H1 (cell line): ENCODE results near the gene NLRP3. TPM values are rescaled to one million over a fixed set of nuclear protein-coding genes. Genes with fewer than 3 reads are reported as not detected.

Experiments used
- CTCF ChIA-PET: fragments of 300-600 bp; sonication (Branson Sonifier 250); formaldehyde crosslinking; loops from one replicate; lab custom pipeline; 2021; ENCODE audit not compliant: partially characterized antibody; lab: Charles Lee
- POLR2A ChIA-PET: fragments of 300-600 bp; sonication (Branson Sonifier 250); formaldehyde crosslinking; loops from one replicate; lab custom pipeline; 2021; ENCODE audit warnings: inconsistent platforms; ENCODE audit not compliant: partially characterized antibody; lab: Charles Lee
- DNase-seq, 2 experiments: peaks; one replicate each; pipeline versions ENCODE4 v3.0.0 to v3.0.0-alpha.2; 2010 to 2022; ENCODE audit warnings: low spot score in 2 of 2, low read depth in 1 of 2, mixed read lengths in 1 of 2
- FAIRE-seq: peaks from 2 replicates; lab custom pipeline; 2011; peaks lifted over from hg19 to GRCh38; lab: Jason Lieb, UNC
- H2AFZ ChIP-seq: 2 replicates; pipeline ENCODE4 v1.8.1; 2012; ENCODE audit warnings: low read length, inconsistent platforms
- H2AK5ac ChIP-seq: 2 replicates; pipeline ENCODE4 v1.6.1; 2013; ENCODE audit warnings: low read depth, low read length
- H2BK120ac ChIP-seq: replicated peaks from 2 replicates; pipeline ENCODE3; 2013; ENCODE audit warnings: low read depth, low read length, inconsistent platforms
- H2BK12ac ChIP-seq: 2 replicates; pipeline ENCODE4 v1.6.1; 2013; ENCODE audit warnings: low read depth, low read length
- H2BK15ac ChIP-seq: 2 replicates; pipeline ENCODE4 v1.6.1; 2013; ENCODE audit warnings: low read length
- H2BK20ac ChIP-seq: 2 replicates; pipeline ENCODE4 v1.6.1; 2013; ENCODE audit warnings: low read length
- H2BK5ac ChIP-seq: 2 replicates; pipeline ENCODE4 v1.6.1; 2013; ENCODE audit warnings: low read depth, low read length
- H3K14ac ChIP-seq: 2 replicates; pipeline ENCODE4 v1.6.1; 2013; ENCODE audit warnings: inconsistent platforms; ENCODE audit not compliant: insufficient read length
- H3K18ac ChIP-seq: 2 replicates; pipeline ENCODE4 v1.6.1; 2013; ENCODE audit warnings: low read length; ENCODE audit errors: extremely low read depth
- H3K23ac ChIP-seq: 2 replicates; pipeline ENCODE4 v1.6.1; 2013; ENCODE audit warnings: inconsistent platforms; ENCODE audit not compliant: insufficient read length
- H3K23me2 ChIP-seq: 2 replicates; pipeline ENCODE4 v1.6.1; 2013; ENCODE audit warnings: low read depth, low read length
- H3K27ac ChIP-seq: 2 replicates; pipeline ENCODE4 v1.6.1; 2011; ENCODE audit warnings: low read depth, low read length, inconsistent platforms
- H3K27me3 ChIP-seq, 4 experiments: replicated peaks in 1 of 4; 1 replicate in 1 of 4; 2 replicates in 3 of 4; pipeline versions ENCODE4 v1.6.1 to v1.8.1; 2011 to 2013; ENCODE audit warnings: low read length in 3 of 4, mild to moderate bottlenecking in 3 of 4, inconsistent platforms in 2 of 4, mixed read lengths in 2 of 4, moderate library complexity in 1 of 4; ENCODE audit not compliant: control insufficient read depth in 3 of 4, insufficient read depth in 3 of 4; ENCODE audit errors: extremely low read depth in 1 of 4
- H3K36me3 ChIP-seq, 4 experiments: 2 replicates each; pipeline versions ENCODE4 v1.6.1 to v1.8.1; 2011 to 2013; ENCODE audit warnings: mild to moderate bottlenecking in 4 of 4, low read length in 3 of 4, moderate library complexity in 2 of 4, control low read depth in 1 of 4, inconsistent platforms in 1 of 4; ENCODE audit not compliant: insufficient read depth in 4 of 4, control insufficient read depth in 2 of 4
- H3K4ac ChIP-seq: replicated peaks from 2 replicates; pipeline ENCODE3; 2013; ENCODE audit warnings: low read length, low read depth, mixed read lengths, inconsistent platforms; ENCODE audit not compliant: insufficient read length
- H3K4me1 ChIP-seq, 4 experiments: replicated peaks in 1 of 4; 1 replicate in 1 of 4; 2 replicates in 3 of 4; pipeline versions ENCODE4 v1.6.1 to v1.8.1; 2011 to 2013; ENCODE audit warnings: low read length in 3 of 4, inconsistent platforms in 2 of 4, mixed read lengths in 1 of 4; ENCODE audit not compliant: insufficient read depth in 4 of 4, control insufficient read depth in 3 of 4
- H3K4me2 ChIP-seq, 2 experiments: 2 replicates each; pipeline versions ENCODE4 v1.6.1 to v1.8.1; 2011 to 2013; ENCODE audit warnings: low read depth in 2 of 2, low read length in 2 of 2, control low read depth in 1 of 2, inconsistent platforms in 1 of 2, mild to moderate bottlenecking in 1 of 2; ENCODE audit not compliant: insufficient read depth in 1 of 2
- H3K4me3 ChIP-seq, 4 experiments: fragments of 200-600, 300-600 bp in 1 of 4; sonication (generic), shearing (Covaris generic), sonication (Bioruptor Twin) in 1 of 4; 2 replicates each; pipeline versions ENCODE4 v1.5.1 to v1.8.1; 2011 to 2016; ENCODE audit warnings: low read length in 4 of 4, low read depth in 3 of 4, control low read depth in 2 of 4, inconsistent platforms in 2 of 4, mild to moderate bottlenecking in 2 of 4, mixed read lengths in 1 of 4, moderate library complexity in 1 of 4; ENCODE audit not compliant: insufficient read depth in 2 of 4; ENCODE audit errors: extremely low read depth in 1 of 4
- H3K56ac ChIP-seq: replicated peaks from 2 replicates; pipeline ENCODE3; 2013; ENCODE audit warnings: low read depth, mild to moderate bottlenecking, mixed read lengths, low read length, inconsistent platforms; ENCODE audit not compliant: insufficient read length
- H3K79me1 ChIP-seq: 2 replicates; pipeline ENCODE4 v1.6.1; 2013; ENCODE audit warnings: low read depth, low read length, control low read depth
- H3K79me2 ChIP-seq, 2 experiments: 2 replicates each; pipeline versions ENCODE4 v1.6.1 to v1.8.1; 2012 to 2013; ENCODE audit warnings: low read length in 2 of 2, mild to moderate bottlenecking in 2 of 2, inconsistent platforms in 1 of 2; ENCODE audit not compliant: insufficient read depth in 2 of 2, control insufficient read depth in 1 of 2
- H3K9ac ChIP-seq, 4 experiments: replicated peaks in 1 of 4; 1 replicate in 1 of 4; 2 replicates in 3 of 4; pipeline versions ENCODE4 v1.6.1 to v1.8.1; 2011 to 2013; ENCODE audit warnings: low read depth in 3 of 4, low read length in 3 of 4, control low read depth in 2 of 4, mild to moderate bottlenecking in 2 of 4, moderate library complexity in 2 of 4, inconsistent platforms in 1 of 4; ENCODE audit errors: extremely low read depth in 1 of 4
- H3K9me3 ChIP-seq, 2 experiments: 2 replicates each; pipeline versions ENCODE4 v1.6.1 to v1.8.1; 2012 to 2013; ENCODE audit warnings: mild to moderate bottlenecking in 2 of 2, moderate library complexity in 2 of 2, control low read depth in 1 of 2, inconsistent platforms in 1 of 2, low read depth in 1 of 2, low read length in 1 of 2, mixed read lengths in 1 of 2; ENCODE audit not compliant: insufficient read depth in 2 of 2
- H4K20me1 ChIP-seq, 2 experiments: replicated peaks in 1 of 2; 2 replicates each; pipeline versions ENCODE3 to v1.8.1; 2011 to 2013; ENCODE audit warnings: inconsistent platforms in 2 of 2, low read length in 2 of 2, mild to moderate bottlenecking in 1 of 2; ENCODE audit not compliant: insufficient read depth in 2 of 2, control insufficient read depth in 1 of 2
- H4K5ac ChIP-seq: 2 replicates; pipeline ENCODE4 v1.6.1; 2013; ENCODE audit warnings: low read length, low read depth, mixed read lengths, inconsistent platforms; ENCODE audit not compliant: insufficient read length
- H4K8ac ChIP-seq: 2 replicates; pipeline ENCODE4 v1.8.0; 2013; ENCODE audit warnings: mild to moderate bottlenecking, moderate library complexity, low read length, inconsistent platforms; ENCODE audit not compliant: insufficient read depth; ENCODE audit errors: extremely low read depth
- H4K91ac ChIP-seq: replicated peaks from 2 replicates; pipeline ENCODE3; 2013; ENCODE audit warnings: low read length, mixed read lengths, inconsistent platforms; ENCODE audit not compliant: insufficient read length
- CBX5 ChIP-seq: fragments of 300-800, 300-1000 bp; sonication (generic); IDR thresholded peaks from 2 replicates; pipeline ENCODE4 v1.7.1; 2016; ENCODE audit warnings: antibody characterized with exemption, low read length, low read depth
- CEBPB ChIP-seq: IDR thresholded peaks from 2 replicates; pipeline ENCODE4 v1.6.1; 2012; ENCODE audit warnings: low read depth, low read length
- WGBS, 2 experiments: shearing (Covaris generic) in 1 of 2; methylation state at CpG; one replicate each; pipeline versions ENCODE4 v1.1.6 to v1.1.7; 2013 to 2015; ENCODE audit warnings: low lambda C conversion rate in 2 of 2, mixed read lengths in 2 of 2, inconsistent platforms in 1 of 2, low coverage in 1 of 2, missing lambda C conversion rate in 1 of 2; ENCODE audit not compliant: insufficient replicate concordance in 2 of 2, insufficient coverage in 1 of 2, insufficient read length in 1 of 2; ENCODE audit errors: extremely low coverage in 1 of 2, missing lambda C conversion rate in 1 of 2; 5-methylcytosine and 5-hydroxymethylcytosine counted together
- polyA plus RNA-seq, 7 experiments: library from polyadenylated mRNA; depleted of rRNA in 3 of 7; stranded (reverse) in 5 of 7; unstranded in 2 of 7; fragments of >200 nt in 5 of 7; fragments of 200-250 nt in 2 of 7; gene quantifications; 1 replicate in 5 of 7; 2 replicates in 1 of 7; 4 replicates in 1 of 7; pipeline versions ENCODE4 v1.2.1 to v1.2.3, GENCODE V29; 2011 to 2013; ENCODE audit warnings: missing spikeins in 2 of 7, mixed read lengths in 2 of 7
- total RNA-seq: library from RNA; stranded (reverse); fragmentation: NEBNext Ultra II Directional; extraction: Animal tissue kit (Norgen Biotek cat#: 25700); gene quantifications from 2 replicates; pipeline ENCODE4 v1.2.1, GENCODE V29; 2021

The NLRP3 gene
- total and polyA plus RNA-seq, 2 of the 8 experiments (the other 6 are each of a cell fraction or from before 2014, with no cell fraction given), result 0.05 to 0.19 TPM

DNA sequence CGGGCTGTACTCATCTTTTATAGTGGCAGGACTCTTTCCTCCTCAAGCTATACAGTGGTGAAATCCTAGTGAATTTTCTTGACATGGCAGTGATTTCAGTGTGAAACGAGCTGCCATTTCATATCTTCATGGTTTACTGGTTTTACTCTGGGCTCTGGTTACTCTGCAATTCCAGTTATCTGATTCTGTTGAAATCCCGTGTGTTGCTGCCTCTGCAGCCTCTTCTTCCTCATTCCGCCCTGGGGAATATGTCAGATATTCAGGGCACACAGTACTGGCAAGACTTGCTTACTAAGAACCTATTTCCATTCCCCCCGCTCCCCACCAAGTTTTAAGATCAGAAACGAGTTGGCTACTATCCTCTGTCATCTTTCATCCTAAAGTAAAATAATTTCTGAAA is 49.8 kb downstream of the NLRP3 start:
- no peak overlapping the region for H2BK15ac ChIP-seq
- no peak overlapping the region for H3K18ac ChIP-seq
- H4K8ac ChIP-seq, result no peak overlapping the region
- H2AFZ ChIP-seq, result no peak overlapping the region
- no peaks in the 10 kb centered on the region for H3K27me3 ChIP-seq
- TF ChIP-seq CEBPB (no peak), CBX5 (no peak)
- no peaks in the 10 kb centered on the region for H4K20me1 ChIP-seq
- WGBS, 2 experiments, result 79% methylated on average over 6 of the region's 6 CpGs; no CpG with 5 or more reads in 1 of the 2 experiments
- H3K27ac ChIP-seq, result no peak overlapping the region
- H3K36me3 ChIP-seq, result no peaks in the 10 kb centered on the region
- H3K9me3 ChIP-seq, result peaks cover 0 to 2% of the 10 kb centered on the region in 2 experiments; a peak in 2 of 4 replicates
- no peak overlapping the region for H3K4me2 ChIP-seq
- no peak overlapping the region for H3K14ac ChIP-seq
- H4K5ac ChIP-seq, result no peak overlapping the region
- FAIRE-seq (no peak), DNase-seq (no peak)
- H4K91ac ChIP-seq, result no peak overlapping the region
- no peak overlapping the region for H2BK120ac ChIP-seq
- no peak overlapping the region for H3K9ac ChIP-seq
- no peak overlapping the region for H2BK5ac ChIP-seq
- ChIA-PET POLR2A (no interaction called here), CTCF (interaction anchor here (1.0 to 1.7 kb wide), 2 partner anchors 17 to 25 kb away, joined by 3 read pairs; no protein-coding TSS in a partner anchor)
- no peaks in the 10 kb centered on the region for H3K79me2 ChIP-seq
- H3K56ac ChIP-seq, result no peak overlapping the region
- H3K23me2 ChIP-seq, result no peaks in the 10 kb centered on the region
- no peak overlapping the region for H2BK12ac ChIP-seq
- no peak overlapping the region for H3K4ac ChIP-seq
- no peak overlapping the region for H2AK5ac ChIP-seq
- no peak overlapping the region for H3K23ac ChIP-seq
- H3K4me3 ChIP-seq, result no peak overlapping the region
- no peak overlapping the region for H2BK20ac ChIP-seq
- H3K4me1 ChIP-seq, result no peaks in the 10 kb centered on the region
- H3K79me1 ChIP-seq, result no peaks in the 10 kb centered on the region
